Occipital lobe (tissue), 2 donors: Measurements from ENCODE around the gene ACRBP. TPM values are rescaled to one million over a fixed set of nuclear protein-coding genes. Genes with fewer than 3 reads are reported as not detected.
"Not testable (repeated sequence)": the region's sequence is repeated elsewhere in the genome, so short reads cannot be mapped to it uniquely, and the experiment has no call there.

Experiments used
- DNase-seq: peaks from one replicate; lab custom pipeline; 2025; lab: John Stamatoyannopoulos, UW
- total RNA-seq: library from RNA; depleted of rRNA; stranded (reverse); fragments of >200 nt; gene quantifications from one replicate; pipeline ENCODE4 v1.2.3, GENCODE V29; 2014

ACRBP gene
- total RNA-seq, 1 donor from 2014 or later, result 0.62 TPM

DNA sequence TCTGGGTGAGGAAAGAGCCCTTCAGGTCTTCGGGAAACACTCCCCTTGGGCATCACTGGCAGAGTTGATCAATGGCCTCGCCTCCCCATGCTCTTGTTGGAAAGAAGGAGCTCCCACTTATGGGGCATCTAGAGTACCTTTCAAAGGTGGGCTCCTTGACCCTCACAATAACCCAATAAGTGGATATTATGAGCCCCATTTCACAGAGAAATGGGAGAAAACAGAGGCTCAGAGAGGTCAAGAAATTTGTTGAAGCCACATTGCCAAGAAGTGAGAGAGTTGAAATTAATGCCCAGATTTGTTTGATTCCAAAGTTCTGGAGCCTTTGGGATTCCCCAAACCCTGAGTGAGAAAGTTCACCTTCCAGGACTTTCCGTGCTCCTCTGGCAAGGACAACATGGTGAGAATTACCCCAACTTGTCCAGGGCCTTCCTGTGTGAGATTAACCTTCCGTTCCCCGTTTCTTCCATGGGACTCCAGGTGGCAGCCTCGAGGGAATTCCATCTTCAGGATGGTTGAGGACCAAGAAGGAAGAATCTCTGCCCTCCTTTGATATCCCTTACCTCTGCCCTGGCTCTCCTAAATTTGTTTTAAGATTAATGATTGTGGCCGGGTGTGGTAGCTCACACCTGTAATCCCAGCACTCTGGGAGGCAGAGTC, 32.6 kb downstream of the ACRBP start:
- DNase-seq, result no peak

DNA sequence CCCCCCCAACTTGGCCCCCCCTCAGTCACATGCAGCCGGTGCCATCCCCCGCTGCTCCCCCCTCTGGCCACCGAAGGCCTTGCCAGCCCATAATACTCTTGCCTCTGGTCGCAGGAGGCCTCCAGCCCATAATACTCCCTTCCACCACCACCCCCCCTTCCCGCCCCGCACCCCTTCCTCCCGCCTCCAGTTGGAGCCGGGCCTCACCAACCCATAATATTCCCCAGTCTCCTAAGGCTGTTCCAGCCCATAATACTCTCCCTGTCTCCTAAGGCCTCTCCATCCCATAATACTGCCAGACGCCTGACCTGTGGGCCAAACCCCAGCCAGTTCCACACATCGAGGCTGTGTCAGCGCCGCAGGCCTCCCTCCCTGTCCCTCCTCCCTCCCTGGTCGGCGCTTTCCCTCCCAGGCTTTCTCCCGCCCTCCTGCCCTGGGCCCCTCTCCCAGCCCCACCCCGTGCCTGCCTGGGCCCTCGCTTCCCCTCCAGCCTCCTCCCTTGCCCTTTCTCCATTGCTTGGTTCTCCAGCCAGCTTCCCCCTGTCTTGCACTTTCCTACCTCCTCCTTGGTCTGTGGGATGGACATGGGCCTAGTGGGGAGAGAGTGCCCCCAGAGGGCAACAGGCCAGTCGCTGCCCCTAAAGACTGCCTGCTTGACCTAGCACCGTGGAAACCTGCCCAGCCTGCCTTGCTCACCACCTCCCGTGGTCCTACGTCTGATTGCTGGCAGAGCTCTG, 33.3 kb downstream of the ACRBP start:
- DNase-seq, result peak; percentile 93

DNA sequence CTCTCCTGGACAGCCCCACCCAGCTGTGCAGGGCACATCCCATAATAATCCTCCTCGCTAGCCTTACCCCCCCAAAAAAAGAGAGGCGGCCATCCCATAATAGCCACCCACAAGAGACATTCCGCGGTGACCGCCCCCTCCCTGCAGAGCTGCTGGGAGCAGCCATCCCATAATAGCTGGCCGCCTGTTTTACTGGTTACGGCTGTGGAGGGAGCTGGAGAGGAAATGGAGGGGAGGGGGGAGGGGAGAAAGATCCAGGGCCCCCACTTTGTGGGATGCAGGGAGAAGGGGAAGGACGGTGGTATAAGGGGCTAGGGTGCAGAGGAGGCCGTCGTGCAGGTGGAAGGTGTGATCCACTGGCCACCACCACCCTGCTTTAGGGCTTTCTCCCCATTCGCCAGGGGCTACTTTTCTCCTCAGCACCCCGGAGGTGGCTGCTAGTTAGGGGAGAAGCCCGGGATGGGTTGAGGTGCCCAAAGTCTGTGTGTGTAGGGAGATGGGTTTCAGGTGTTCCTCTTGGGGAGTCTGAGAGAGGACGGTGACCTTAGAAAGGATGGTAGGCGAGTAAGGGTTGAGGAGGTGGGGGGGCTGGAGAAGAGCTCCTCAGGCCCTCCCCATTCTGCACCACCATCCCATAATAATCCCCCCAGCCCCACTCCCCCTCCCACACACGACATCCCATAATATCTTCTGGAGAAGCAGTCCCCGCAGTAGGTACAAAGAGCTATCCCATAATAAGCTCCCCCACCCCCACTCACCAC, 34.0 kb downstream of the ACRBP start:
- DNase-seq, result peak; percentile 74

DNA sequence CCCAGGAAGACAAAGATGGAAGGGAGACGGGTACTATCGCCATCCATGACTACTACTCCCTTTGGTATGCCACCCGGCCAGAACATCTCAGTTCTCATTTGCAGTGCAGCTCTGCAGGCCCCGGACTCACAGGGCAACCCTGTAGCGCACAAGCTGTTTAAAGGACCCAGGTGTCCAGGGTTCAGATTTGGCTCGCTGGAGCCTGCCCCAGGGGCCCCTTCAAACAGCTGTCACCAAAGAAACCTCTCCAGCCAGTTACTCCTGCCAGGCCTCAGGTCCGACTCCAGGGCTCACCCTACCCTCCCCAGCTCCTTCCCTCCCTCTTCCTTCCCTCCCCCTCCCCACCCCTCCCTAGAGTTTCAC, 34.6 kb downstream of the ACRBP start:
- no peak for DNase-seq

DNA sequence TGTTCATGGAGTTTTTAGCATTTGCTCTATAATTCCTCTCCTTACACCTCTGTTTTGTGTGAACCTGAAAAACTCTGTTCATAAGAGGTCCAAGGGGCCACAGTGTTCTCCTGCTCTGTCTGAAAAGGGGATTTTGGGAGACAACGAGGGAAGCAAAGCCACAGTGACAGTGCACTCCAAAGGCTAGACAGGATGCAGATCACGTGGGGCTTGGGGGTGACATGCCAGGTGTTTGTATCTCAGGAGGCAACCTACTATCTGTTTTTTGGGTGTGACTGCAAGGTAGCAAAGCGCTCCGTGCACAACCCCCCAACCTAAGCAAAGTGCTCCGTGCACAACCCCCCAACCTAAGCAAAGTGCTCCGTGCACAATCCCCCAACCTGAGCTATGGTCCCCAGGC, 35.0 kb downstream of the ACRBP start:
- DNase-seq, result no peak

DNA sequence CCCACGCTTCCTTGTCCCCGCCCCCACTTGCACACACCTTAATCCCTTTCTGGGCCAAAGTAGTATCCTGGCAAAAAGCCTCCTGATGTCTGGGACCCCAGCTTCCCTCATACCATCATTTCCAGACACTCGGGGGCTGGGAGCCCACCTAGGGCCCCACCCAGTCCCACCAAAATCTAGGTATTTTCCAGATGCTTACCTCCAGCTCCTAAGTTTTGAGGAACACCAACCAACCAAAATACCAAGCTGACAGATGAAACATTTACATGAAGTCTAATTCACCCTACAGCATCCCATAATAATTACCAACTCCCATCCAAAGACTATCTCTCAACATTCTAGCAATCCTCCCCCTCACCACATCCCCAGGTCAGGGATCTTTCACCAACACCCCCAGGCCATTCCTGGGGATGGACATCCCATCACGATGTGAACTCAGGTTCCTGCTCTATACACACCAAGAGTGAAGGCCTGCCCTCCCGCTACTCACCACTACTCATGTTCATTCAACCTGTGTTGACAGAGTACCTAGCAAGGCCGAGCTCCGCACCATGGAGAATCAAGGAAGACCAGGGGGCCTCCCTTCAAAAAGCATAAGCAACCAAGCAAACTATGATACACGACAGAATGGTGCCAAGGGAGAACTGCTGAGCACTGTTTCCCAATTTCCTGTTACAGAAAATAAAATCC, 38.5 kb downstream of the ACRBP start:
- DNase-seq, result no peak

DNA sequence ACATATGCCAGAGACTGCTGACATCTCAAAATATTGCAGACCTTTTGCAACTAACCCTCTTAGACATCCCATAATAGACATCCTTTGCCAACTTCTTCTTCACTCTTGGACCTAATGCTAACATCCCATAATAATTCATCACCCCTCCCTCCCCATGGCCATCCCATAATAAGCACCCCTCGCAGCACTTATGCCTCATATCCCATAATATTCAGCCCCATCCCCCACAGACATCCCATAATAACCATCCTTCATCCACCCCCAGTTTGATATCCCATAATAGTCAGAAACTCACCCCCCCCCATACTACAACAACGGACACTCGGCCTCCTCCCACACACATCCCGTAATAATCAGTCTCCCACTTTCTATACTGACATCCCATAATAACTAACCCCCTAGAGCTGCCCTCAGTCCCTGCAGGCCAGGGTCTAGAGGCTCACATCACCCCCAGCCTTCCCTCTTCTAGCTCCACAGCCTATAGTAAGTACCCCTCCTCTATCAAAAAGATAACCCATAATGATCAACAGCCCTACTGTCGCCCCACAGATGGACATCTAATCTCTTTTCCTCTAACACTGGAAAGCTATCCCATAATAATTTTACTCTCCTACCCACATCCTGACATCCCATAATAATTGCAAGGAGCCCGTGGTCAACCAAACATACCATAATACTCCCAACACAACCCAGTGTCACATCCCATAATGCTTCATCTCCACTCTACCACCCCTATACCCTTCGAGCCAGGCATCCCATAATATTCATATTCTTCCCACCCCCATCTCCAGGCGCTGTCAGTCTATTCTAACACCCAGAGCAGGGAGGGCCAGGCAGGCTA, 39.3 kb downstream of the ACRBP start:
- DNase-seq, result peak; percentile 69

DNA sequence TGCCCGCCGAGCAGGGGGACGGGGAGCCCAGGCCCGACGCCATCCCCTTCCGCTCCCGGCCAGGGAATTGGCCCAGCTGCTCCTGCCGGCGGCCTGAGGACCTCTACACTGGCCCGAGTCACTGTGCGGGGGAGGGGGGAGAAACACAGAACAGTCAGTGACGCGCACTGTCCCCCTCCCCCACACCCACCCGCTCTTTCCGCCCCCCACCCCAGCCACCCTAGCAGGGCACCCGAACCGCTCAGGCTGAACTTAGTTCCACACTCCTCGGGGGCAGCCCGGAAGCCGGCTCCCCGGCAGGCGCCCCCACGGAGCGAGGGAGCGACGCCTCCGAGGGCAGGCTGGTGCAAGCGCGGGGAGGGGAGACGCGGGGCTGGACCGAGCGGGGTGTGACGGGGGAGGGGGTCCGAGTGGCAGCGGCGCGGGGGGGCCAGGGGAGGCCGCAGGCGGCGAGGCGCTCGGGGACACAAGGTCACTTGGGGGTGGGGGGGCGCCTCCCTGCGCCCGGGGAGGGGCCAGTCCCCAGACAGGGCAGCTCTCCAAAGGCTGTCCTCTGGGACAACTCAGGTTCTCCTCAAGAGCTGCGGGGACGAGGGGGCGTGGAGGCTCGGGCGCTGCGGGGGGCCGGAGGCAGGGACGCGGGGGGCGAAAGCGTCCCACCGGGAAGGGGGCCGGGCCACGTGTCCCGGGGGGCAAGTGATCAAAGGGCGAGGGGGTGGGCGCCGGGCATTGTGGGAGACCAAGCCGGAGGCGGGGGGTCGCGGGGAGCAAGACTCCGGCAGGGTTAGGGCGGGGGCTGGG, 40.7 kb downstream of the ACRBP start:
- DNase-seq, result peak; percentile 54

DNA sequence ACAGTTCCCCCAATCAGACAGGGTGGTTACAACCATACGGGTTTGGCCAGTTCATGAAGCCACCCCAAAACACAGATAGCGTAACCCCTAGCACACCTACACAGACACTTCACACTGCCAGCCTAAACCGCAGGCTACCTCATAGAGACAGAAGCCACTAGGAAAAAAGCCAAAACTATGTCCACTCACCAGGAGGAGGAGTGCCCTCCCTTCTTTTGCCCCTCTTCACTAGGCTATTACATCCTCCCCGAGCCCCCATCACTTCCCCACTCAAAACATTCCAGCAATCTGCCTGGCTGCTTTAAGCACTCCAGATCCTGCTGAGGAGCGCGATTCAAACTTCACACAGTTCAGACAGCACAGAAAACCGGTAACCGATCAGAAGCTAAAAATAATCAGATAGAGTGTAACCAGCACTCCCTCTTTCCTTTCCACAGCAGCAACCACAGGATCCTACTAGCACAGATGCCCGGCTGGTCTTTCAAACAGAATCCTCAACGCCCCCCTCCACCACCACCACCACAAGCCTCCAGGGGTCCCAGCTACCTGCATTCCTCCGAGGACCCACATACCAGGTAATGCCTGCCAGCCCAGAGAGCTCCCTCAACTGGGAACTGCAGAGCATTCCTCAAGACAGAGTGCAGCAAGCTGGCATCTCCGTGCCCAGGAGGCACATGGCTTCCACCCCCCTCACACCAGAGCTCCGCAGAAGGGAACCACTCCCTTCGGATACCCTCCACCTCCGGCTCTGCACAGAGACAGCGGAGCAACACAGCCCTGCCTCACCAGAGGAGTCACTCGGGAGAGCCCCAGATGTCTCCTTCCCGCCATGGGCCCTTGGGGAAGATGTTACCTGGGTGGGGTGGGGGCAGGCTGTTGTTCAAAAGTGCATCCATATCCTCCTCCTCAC, 41.6 kb downstream of the ACRBP start:
- DNase-seq, result peak; percentile 54

DNA sequence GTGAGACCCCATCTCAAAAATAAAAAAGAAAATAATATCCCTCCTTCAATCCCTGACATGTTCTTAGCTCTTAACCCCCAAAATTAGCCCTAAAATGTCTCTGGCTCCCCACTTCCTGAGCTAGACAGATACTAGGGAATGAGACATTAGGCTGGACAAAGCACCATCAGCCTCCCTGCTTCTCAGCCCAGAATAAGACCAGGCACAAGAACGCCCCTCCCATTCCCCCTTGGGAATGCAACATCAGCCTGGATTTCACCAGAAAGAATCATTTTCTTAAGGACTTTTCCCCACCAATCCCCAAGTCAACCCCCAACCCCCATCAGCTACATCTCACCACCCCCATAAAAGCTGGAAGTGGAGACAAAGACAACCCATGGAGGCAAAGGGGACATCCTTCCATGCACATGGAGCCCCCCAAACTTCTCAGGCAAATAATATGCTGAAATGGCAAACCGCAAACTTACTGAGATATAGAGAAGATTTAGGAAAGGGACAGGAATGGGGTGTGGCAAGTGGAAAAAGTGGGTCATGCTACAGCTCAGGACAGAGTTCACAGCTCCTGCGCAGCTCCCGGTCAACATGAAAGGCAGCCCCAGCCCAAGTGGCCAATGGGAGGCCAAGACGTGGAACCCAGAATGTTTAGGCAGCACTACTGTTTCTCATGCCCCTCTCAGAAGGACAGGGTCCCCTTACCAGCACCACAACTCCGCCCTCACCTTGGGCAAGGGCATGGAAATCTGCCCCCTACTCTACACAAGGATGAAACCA, 42.8 kb downstream of the ACRBP start:
- no peak for DNase-seq

DNA sequence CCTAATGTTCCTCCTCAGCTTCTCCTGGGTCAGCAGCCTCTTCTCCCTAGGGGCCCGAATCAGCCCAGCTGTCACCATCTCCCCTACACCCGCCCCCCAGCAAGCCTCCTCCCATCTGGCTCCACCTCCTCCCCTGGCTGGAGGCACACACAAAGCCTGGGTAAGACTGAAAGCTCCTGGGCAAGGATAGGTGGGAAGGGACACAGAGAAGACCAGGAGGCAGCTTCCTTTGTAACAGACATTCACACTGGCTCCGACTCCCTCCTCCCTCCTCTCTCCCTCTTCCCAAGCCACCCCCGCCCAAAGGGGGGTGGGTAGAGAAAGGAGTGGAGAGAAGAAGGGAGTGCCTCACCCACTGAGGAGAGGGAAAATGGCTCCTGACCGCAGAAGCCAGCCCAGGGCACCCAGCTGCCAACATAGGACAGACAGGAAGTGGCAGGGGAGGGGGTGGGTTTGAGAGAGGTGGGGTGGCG, 44.1 kb downstream of the ACRBP start:
- peak; percentile 12 for DNase-seq

DNA sequence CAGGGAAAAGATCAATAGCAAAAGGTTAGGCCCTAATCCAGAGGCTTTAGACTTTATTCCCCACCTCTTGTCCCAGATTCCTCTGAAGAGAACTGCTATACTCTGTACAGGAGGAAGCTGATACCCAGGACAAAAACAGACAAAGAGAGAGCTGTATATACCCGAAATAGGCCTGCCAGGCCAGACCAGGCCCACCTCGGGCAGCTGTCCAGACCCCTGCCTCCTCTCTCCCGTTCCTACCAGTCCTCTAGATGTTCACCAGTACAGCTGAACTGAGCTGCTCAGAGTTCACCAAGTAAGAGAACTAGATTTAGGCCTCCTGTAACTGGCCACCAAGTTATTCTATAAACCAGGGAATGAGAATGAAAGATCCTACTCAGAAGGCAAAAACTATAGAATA, 44.7 kb downstream of the ACRBP start:
- no peak for DNase-seq

DNA sequence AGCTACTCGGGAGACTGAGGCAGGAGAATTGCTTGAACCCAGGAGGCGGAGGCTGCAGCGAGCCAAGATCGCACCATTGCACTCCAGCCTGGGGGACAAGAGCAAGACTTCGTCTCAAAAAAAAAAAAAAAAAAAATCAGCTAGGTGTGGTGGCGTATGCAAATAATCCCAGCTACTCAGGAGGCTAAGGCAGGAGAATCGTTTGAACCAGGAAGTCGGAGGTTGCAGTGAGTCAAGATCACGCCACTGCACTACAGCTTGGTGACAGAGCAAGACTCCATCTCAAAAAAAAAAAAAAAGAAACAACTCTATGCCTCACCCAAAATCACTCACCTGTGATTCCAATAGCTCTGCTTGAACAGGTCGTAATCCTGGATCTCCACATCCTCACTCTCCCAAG, 51.6 kb downstream of the ACRBP start:
- not testable (repeated sequence) for DNase-seq

DNA sequence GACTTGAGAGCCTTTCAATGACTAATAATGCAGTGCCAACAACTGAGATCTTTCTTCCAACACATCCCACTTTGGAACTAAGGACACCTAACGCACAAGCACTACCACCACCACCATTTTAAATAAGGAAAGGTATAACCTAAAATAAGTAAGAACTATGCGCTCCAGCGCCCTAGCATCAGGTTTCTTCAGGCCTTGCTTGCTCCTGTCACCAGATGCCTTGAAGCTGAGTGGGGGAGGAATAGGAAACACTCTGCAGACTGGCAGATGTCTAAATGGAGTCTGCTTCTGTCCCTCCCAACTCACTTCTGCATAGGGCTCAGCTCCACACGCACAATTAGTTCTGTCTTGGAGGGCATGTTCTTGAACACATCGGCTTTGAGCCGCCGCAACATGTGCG, 55.1 kb downstream of the ACRBP start:
- no peak for DNase-seq
